Muscle of arm (tissue), 14 donors: ENCODE results near the gene NKAPD1. TPM values are rescaled to one million over a fixed set of nuclear protein-coding genes. Genes with fewer than 3 reads are reported as not detected.
A peak's percentile ranks its signal among the peaks of the same experiment; 100 is the strongest.
"Not testable (repeated sequence)": the region's sequence is repeated elsewhere in the genome, so short reads cannot be mapped to it uniquely, and the experiment has no call there.

Experiments used
- DNase-seq: peaks from one replicate; pipeline ENCODE4 v3.0.0-alpha.2; 2013
- long read RNA-seq, 11 donors: transcript quantifications; one replicate each; lab custom pipeline, GENCODE V29; 2026
- polyA plus RNA-seq, 12 donors: library from polyadenylated mRNA; unstranded; fragments of 120-200 nt; gene quantifications; one replicate each; pipeline ENCODE4 v1.2.1, GENCODE V29; 2013; ENCODE audit not compliant: insufficient read length in 12 of 12

Gene NKAPD1
- polyA plus RNA-seq, result 10 to 100 TPM in 11 of 12 donors, not detected in 1; 18.4 to 56.7 (median 30.3) TPM
- long read RNA-seq, donor 1, transcript NKAPD1-202 (6 exons, 3,669 nt), result major isoform, 9 of 12 reads
- long read RNA-seq, donor 1, partial matches to known transcripts, result 0 of 12 reads
- long read RNA-seq, donor 1, other reads (novel, unspliced or antisense), result 0 of 12 reads
- long read RNA-seq, donor 2, partial matches to known transcripts, result 15 of 400 reads
- long read RNA-seq, donor 2, other reads (novel, unspliced or antisense), result 382 of 400 reads
- long read RNA-seq, donor 3, transcript NKAPD1-202 (6 exons, 3,669 nt), result major isoform, 5 of 6 reads
- long read RNA-seq, donor 3, partial matches to known transcripts, result 0 of 6 reads
- long read RNA-seq, donor 3, other reads (novel, unspliced or antisense), result 0 of 6 reads
- long read RNA-seq, donor 4, partial matches to known transcripts, result 0 of 4 reads
- long read RNA-seq, donor 4, other reads (novel, unspliced or antisense), result 0 of 4 reads
- long read RNA-seq, donor 5, result 0 reads
- long read RNA-seq, donor 6, partial matches to known transcripts, result 0 of 4 reads
- long read RNA-seq, donor 6, other reads (novel, unspliced or antisense), result 0 of 4 reads
- long read RNA-seq, donor 7, partial matches to known transcripts, result 0 of 2 reads
- long read RNA-seq, donor 7, other reads (novel, unspliced or antisense), result 0 of 2 reads
- long read RNA-seq, donor 8, transcript NKAPD1-202 (6 exons, 3,669 nt), result major isoform, 12 of 19 reads
- long read RNA-seq, donor 8, partial matches to known transcripts, result 0 of 19 reads
- long read RNA-seq, donor 8, other reads (novel, unspliced or antisense), result 0 of 19 reads
- long read RNA-seq, donor 9, partial matches to known transcripts, result 0 of 5 reads
- long read RNA-seq, donor 9, other reads (novel, unspliced or antisense), result 0 of 5 reads
- long read RNA-seq, donor 10, transcript NKAPD1-202 (6 exons, 3,669 nt), result major isoform, 6 of 8 reads
- long read RNA-seq, donor 10, partial matches to known transcripts, result 0 of 8 reads
- long read RNA-seq, donor 10, other reads (novel, unspliced or antisense), result 0 of 8 reads
- long read RNA-seq, donor 11, transcript NKAPD1-202 (6 exons, 3,669 nt), result major isoform, 8 of 15 reads
- long read RNA-seq, donor 11, partial matches to known transcripts, result 0 of 15 reads
- long read RNA-seq, donor 11, other reads (novel, unspliced or antisense), result 0 of 15 reads

GRCh38 chr11:112073941-112074811 is at the start of gene NKAPD1, which contains the start of gene PIH1D2:
TSS of gene NKAPD1 (plus strand) at chr11:112074299. CDS start at chr11:112075575, 1,276 bp downstream.
TSS of gene PIH1D2 (minus strand) at chr11:112074017. CDS start at chr11:112073174, 843 bp downstream.
- peak; percentile 92 for DNase-seq

- DNase-seq, result peak; percentile 85
Measured at GRCh38 chr11:112024773-112025678, 49.1 kb upstream of the NKAPD1 start, which contains the start of gene DLAT. TSS of gene DLAT (plus strand) at chr11:112025408. CDS start at chr11:112025473, 65 bp downstream.

- DNase-seq, result no peak
Measured at GRCh38 chr11:112025707-112026106, 48.4 kb upstream of the NKAPD1 start.

GRCh38 chr11:112026784-112027410 is 47.2 kb upstream of the NKAPD1 start:
- not testable (repeated sequence) for DNase-seq

- no peak for DNase-seq
Measured at GRCh38 chr11:112029460-112029859, 44.6 kb upstream of the NKAPD1 start.

GRCh38 chr11:112033902-112034301 is 40.2 kb upstream of the NKAPD1 start:
- DNase-seq, result no peak

GRCh38 chr11:112037527-112037926 is 36.6 kb upstream of the NKAPD1 start:
- DNase-seq, result no peak

GRCh38 chr11:112042161-112042960 is 31.7 kb upstream of the NKAPD1 start:
- no peak for DNase-seq

GRCh38 chr11:112042961-112043304 is 31.2 kb upstream of the NKAPD1 start:
- DNase-seq, result no peak

- no peak for DNase-seq
Measured at GRCh38 chr11:112044961-112045360, 29.1 kb upstream of the NKAPD1 start.

GRCh38 chr11:112046647-112047046 is 27.5 kb upstream of the NKAPD1 start:
- not testable (repeated sequence) for DNase-seq

GRCh38 chr11:112048256-112048655 is 25.8 kb upstream of the NKAPD1 start:
- DNase-seq, result not testable (repeated sequence)

GRCh38 chr11:112049777-112050176 is 24.3 kb upstream of the NKAPD1 start:
- DNase-seq, result no peak

GRCh38 chr11:112050721-112051120 is 23.4 kb upstream of the NKAPD1 start:
- DNase-seq, result no peak

GRCh38 chr11:112051768-112052167 is 22.3 kb upstream of the NKAPD1 start:
- no peak for DNase-seq

GRCh38 chr11:112057170-112057569 is 16.9 kb upstream of the NKAPD1 start:
- no peak for DNase-seq

- DNase-seq, result no peak
Measured at GRCh38 chr11:112058103-112058502, 16.0 kb upstream of the NKAPD1 start.

GRCh38 chr11:112062923-112063322 is 11.2 kb upstream of the NKAPD1 start:
- no peak for DNase-seq
